CD8-positive, alpha-beta memory T cell (primary cell): Measurements from ENCODE around the gene ZNF823. TPM values are rescaled to one million over a fixed set of nuclear protein-coding genes. Genes with fewer than 3 reads are reported as not detected.
A peak's percentile ranks its signal among the peaks of the same experiment; 100 is the strongest.

Experiments
- CTCF ChIA-PET: fragments of 350-600 bp; sonication (Branson Sonifier 250); formaldehyde crosslinking; loops from one replicate; lab custom pipeline; 2021; ENCODE audit warnings: antibody characterized with exemption; lab: Charles Lee
- POLR2A ChIA-PET: fragments of 350-600 bp; sonication (Branson Sonifier 250); formaldehyde crosslinking; loops from one replicate; lab custom pipeline; 2021; ENCODE audit warnings: antibody characterized with exemption; lab: Charles Lee
- DNase-seq, 5 donors: peaks; one replicate each; pipeline versions ENCODE4 v3.0.0 to v3.0.0-alpha.2; 2020 to 2022; ENCODE audit warnings: mixed read lengths in 1 of 5
- H3K27ac ChIP-seq: one replicate; pipeline ENCODE4 v1.7.0; 2013; ENCODE audit warnings: low read depth, mild to moderate bottlenecking, low read length, moderate library complexity
- H3K27me3 ChIP-seq: 2 replicates; pipeline ENCODE4 v1.7.0; 2013; ENCODE audit warnings: low read length, mild to moderate bottlenecking; ENCODE audit not compliant: insufficient read depth, poor library complexity, severe bottlenecking
- H3K36me3 ChIP-seq: 2 replicates; pipeline ENCODE4 v1.7.0; 2013; ENCODE audit warnings: mild to moderate bottlenecking, low read length, moderate library complexity; ENCODE audit not compliant: insufficient read depth
- H3K4me1 ChIP-seq: 2 replicates; pipeline ENCODE4 v1.7.0; 2013; ENCODE audit warnings: mild to moderate bottlenecking, low read length, moderate library complexity; ENCODE audit not compliant: insufficient read depth
- H3K4me3 ChIP-seq: 2 replicates; pipeline ENCODE4 v1.7.0; 2013; ENCODE audit warnings: mild to moderate bottlenecking, low read length
- H3K9me3 ChIP-seq: 2 replicates; pipeline ENCODE4 v1.7.0; 2013; ENCODE audit warnings: mild to moderate bottlenecking, low read length
- H3K27ac Mint-ChIP-seq, 8 donors: one replicate each; pipeline ENCODE4 v1.8.0; 2020 to 2021; ENCODE audit warnings: mixed read lengths in 8 of 8, mild to moderate bottlenecking in 6 of 8, inconsistent platforms in 3 of 8, moderate library complexity in 3 of 8
- H3K27me3 Mint-ChIP-seq, 2 donors: one replicate each; pipeline ENCODE4 v1.8.0; 2020 to 2021; ENCODE audit warnings: mixed read lengths in 2 of 2, mild to moderate bottlenecking in 1 of 2, moderate library complexity in 1 of 2
- H3K36me3 Mint-ChIP-seq, 3 donors: one replicate each; pipeline ENCODE4 v1.8.0; 2020 to 2021; ENCODE audit warnings: mixed read lengths in 3 of 3, inconsistent platforms in 1 of 3, mild to moderate bottlenecking in 1 of 3
- H3K4me1 Mint-ChIP-seq, 3 donors: one replicate each; pipeline ENCODE4 v1.8.0; 2020 to 2021; ENCODE audit warnings: mixed read lengths in 3 of 3, inconsistent platforms in 1 of 3, mild to moderate bottlenecking in 1 of 3
- H3K4me3 Mint-ChIP-seq, 7 donors: one replicate each; pipeline ENCODE4 v1.8.0; 2020 to 2021; ENCODE audit warnings: mixed read lengths in 7 of 7, mild to moderate bottlenecking in 6 of 7, moderate library complexity in 4 of 7, inconsistent platforms in 2 of 7
- H3K9me3 Mint-ChIP-seq, 5 donors: one replicate each; pipeline ENCODE4 v1.8.0; 2020 to 2022; ENCODE audit warnings: mixed read lengths in 5 of 5, mild to moderate bottlenecking in 3 of 5, moderate library complexity in 2 of 5, inconsistent platforms in 1 of 5
- polyA plus RNA-seq: library from polyadenylated mRNA; unstranded; fragments of 300-500 nt; fragmentation: Illumina TruSeq; gene quantifications from one replicate; pipeline ENCODE4 v1.2.3, GENCODE V29; 2021
- total RNA-seq, 2 experiments: library from RNA; stranded (reverse); gene quantifications; one replicate each; pipeline ENCODE4 v1.2.3, GENCODE V29; 2021

Gene ZNF823
- total and polyA plus RNA-seq, 3 experiments from 2014 or later: 3.6 to 4.6 (median 4.4) TPM

DNA sequence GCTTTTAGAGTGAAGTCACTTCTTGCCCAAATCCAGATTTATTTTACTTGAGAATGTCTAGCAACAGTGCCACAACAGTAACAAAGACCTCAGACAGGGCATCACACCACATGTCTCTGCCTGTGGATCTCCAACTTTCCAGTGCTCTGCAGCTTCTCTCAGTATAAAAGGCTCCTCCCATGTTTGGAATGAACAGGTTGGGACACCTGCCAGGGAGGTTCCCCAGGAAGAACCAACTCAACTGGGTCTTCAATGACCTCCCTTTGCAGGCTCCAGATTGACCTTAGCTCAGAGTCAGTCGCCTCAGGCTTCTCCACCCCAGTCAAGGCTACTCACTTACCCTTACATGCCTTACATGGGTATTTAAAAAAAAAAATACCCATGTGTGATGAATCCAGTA lies 3.4 kb downstream of the ZNF823 start:
- no peak overlapping the region for H3K27ac ChIP-seq
- Mint-ChIP-seq H3K4me3 (peak overlapping the region in 1 of 7 donors; percentile 21), H3K9me3 (peaks cover 0 to 4% (median 2%) of the 10 kb centered on the region in 5 donors), H3K27ac (no peak overlapping the region), H3K36me3 (peaks cover 6 to 23% (median 7%) of the 10 kb centered on the region in 3 donors), H3K27me3 (peaks cover 0 to 2% of the 10 kb centered on the region in 2 donors), H3K4me1 (peaks cover 18 to 28% (median 19%) of the 10 kb centered on the region in 3 donors)
- no peak overlapping the region for H3K4me3 ChIP-seq
- no peaks in the 10 kb centered on the region for H3K36me3 ChIP-seq
- H3K4me1 ChIP-seq: peaks cover 10% of the 10 kb centered on the region
- no peaks in the 10 kb centered on the region for H3K27me3 ChIP-seq
- no peak for DNase-seq
- no peaks in the 10 kb centered on the region for H3K9me3 ChIP-seq
- ChIA-PET POLR2A (no interaction called here), CTCF (interaction anchor here (1.0 kb wide), 1 partner anchor 62 kb away, joined by 3 read pairs; no protein-coding TSS in a partner anchor)

DNA sequence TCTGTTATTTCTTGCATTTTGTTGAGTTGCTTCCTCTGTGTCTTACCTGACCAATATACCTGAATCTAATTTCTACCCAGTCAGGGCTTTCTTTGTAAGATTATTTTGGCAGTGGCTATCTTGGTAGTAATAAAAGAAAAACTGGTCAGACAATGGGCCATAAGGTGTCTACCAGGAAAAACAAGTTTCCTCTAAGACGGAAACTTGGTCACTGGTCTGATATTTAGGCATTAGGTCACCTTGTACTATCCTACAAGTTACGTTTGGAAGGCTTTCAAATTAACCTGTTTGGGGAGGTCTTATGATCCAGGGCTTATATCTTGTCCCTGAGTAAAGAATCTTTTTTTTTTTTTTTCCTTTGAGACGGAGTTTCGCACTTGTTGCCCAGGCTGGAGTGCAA lies 9.2 kb downstream of the ZNF823 start:
- peaks cover 16 to 54% (median 37%) of the 10 kb centered on the region in 3 donors for H3K36me3 Mint-ChIP-seq
- Histone ChIP-seq H3K4me1 (no peaks in the 10 kb centered on the region), H3K9me3 (peaks cover 9% of the 10 kb centered on the region), H3K27me3 (no peaks in the 10 kb centered on the region), H3K36me3 (peaks cover 5% of the 10 kb centered on the region), H3K4me3 (no peak overlapping the region), H3K27ac (no peak overlapping the region)
- POLR2A ChIA-PET: no interaction called here
- CTCF ChIA-PET: no interaction called here
- peaks cover 0 to 38% (median 26%) of the 10 kb centered on the region in 5 donors for H3K9me3 Mint-ChIP-seq
- H3K4me3 Mint-ChIP-seq: no peak overlapping the region
- no peaks in the 10 kb centered on the region for H3K4me1 Mint-ChIP-seq
- H3K27me3 Mint-ChIP-seq: no peaks in the 10 kb centered on the region
- H3K27ac Mint-ChIP-seq: no peak overlapping the region
- no peak for DNase-seq

DNA sequence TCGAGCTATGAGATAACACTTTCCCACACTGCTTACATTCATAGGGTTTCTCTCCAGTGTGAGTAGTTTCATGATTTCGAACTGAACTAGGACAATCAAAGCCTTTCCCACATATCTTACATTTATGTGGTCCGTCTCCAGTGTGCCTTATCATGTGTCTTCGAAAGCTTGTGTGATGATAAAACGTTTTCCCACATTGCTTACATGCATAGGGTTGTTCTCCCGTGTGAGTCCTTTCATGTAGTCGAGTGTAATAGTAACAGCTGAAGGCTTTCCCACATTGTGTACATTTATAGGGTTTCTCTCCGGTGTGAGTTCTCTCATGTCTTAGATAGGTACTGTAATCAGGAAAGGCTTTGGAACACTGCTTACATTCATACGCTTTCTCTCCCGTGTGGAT lies 16.3 kb downstream of the ZNF823 start:
- no peaks in the 10 kb centered on the region for H3K27me3 ChIP-seq
- peaks cover 14 to 81% (median 64%) of the 10 kb centered on the region in 5 donors for H3K9me3 Mint-ChIP-seq
- ChIA-PET CTCF (interaction anchor here (1.0 kb wide), 1 partner anchor 22 kb away, joined by 3 read pairs; no protein-coding TSS in a partner anchor), POLR2A (no interaction called here)
- no peak overlapping the region for H3K27ac ChIP-seq
- no peak overlapping the region for H3K4me3 ChIP-seq
- H3K4me3 Mint-ChIP-seq: no peak overlapping the region
- peaks cover 19% of the 10 kb centered on the region for H3K36me3 ChIP-seq
- H3K27me3 Mint-ChIP-seq: no peaks in the 10 kb centered on the region
- peaks cover 34 to 68% (median 64%) of the 10 kb centered on the region in 3 donors for H3K36me3 Mint-ChIP-seq
- no peaks in the 10 kb centered on the region for H3K4me1 ChIP-seq
- no peak overlapping the region for H3K27ac Mint-ChIP-seq
- H3K4me1 Mint-ChIP-seq: no peaks in the 10 kb centered on the region
- DNase-seq: no peak
- H3K9me3 ChIP-seq: peaks cover 33% of the 10 kb centered on the region

DNA sequence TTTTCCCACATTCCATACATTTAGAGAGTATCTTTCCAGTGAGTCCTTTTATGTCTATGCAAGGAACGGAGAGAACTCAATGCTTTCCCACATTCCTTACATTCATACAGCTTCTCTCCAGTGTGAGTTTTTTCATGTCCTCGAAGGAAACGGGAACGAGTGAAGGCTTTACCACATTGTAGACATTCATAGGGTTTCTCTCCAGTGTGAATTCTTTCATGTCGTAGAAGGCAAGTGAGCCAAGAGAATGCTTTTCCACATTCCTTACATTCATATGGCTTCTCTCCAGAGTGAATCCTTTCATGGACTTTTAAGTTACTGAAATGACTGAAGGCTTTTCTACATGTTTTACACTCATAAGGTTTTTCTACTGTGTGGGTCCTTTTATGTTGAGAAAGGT lies 17.1 kb downstream of the ZNF823 start:
- CTCF ChIA-PET: no interaction called here
- Mint-ChIP-seq H3K27me3 (no peaks in the 10 kb centered on the region), H3K4me3 (no peak overlapping the region), H3K27ac (no peak overlapping the region), H3K36me3 (peaks cover 36 to 65% (median 62%) of the 10 kb centered on the region in 3 donors), H3K4me1 (no peaks in the 10 kb centered on the region), H3K9me3 (peaks cover 14 to 83% (median 66%) of the 10 kb centered on the region in 5 donors)
- Histone ChIP-seq H3K9me3 (peaks cover 33% of the 10 kb centered on the region), H3K36me3 (peaks cover 19% of the 10 kb centered on the region), H3K4me3 (no peak overlapping the region), H3K27me3 (no peaks in the 10 kb centered on the region), H3K4me1 (no peaks in the 10 kb centered on the region), H3K27ac (no peak overlapping the region)
- DNase-seq: no peak
- POLR2A ChIA-PET: no interaction called here

DNA sequence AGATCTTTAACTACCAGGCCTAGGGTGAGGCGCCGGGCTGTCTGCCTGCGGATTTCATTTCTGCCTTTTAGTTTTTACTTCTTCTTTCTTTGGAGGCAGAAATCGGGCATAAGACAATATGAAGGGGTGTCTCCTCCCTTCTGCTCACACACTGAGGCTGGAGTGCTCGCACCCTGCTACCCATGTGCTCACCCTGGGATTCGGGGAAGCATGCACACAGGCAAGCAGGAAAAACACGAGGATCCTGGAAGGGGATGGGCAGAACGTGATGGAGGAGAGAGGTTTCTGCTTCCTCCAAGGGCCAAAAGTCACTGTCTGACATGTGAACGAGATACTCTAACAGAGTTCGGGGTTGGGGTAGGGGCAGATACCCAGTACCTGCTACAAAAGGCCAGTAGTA lies 28.4 kb downstream of the ZNF823 start:
- peaks cover 6 to 35% (median 9%) of the 10 kb centered on the region in 5 donors for H3K9me3 Mint-ChIP-seq
- ChIA-PET CTCF (no interaction called here), POLR2A (no interaction called here)
- H3K27me3 ChIP-seq: no peaks in the 10 kb centered on the region
- no peaks in the 10 kb centered on the region for H3K4me1 Mint-ChIP-seq
- no peaks in the 10 kb centered on the region for H3K36me3 ChIP-seq
- no peaks in the 10 kb centered on the region for H3K9me3 ChIP-seq
- H3K4me3 ChIP-seq: no peak overlapping the region
- no peak overlapping the region for H3K4me3 Mint-ChIP-seq
- no peaks in the 10 kb centered on the region for H3K4me1 ChIP-seq
- no peak overlapping the region for H3K27ac ChIP-seq
- H3K27ac Mint-ChIP-seq: peak overlapping the region in 1 of 8 donors; percentile 39
- no peak for DNase-seq
- H3K27me3 Mint-ChIP-seq: peaks cover 2 to 12% of the 10 kb centered on the region in 2 donors
- H3K36me3 Mint-ChIP-seq: peaks cover 0 to 24% (median 6%) of the 10 kb centered on the region in 3 donors

DNA sequence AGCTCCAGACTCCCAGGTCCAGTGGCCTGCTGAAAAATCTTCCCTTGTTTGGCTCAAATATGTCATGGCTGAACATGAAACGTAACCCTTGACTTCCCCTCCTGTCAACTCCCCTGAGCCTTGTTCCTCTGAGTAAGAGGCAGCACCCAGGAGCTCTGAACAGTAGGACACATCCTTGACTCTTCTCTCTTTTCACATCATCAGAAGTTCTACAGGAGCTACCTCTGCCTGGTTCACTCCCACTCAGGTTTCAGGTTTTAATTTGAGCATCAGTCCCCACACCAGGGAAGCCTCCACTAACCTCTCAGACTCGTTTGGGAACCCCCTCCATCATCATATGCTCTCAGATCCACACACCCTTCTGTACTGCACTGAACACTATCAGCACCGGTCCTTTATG lies 30.3 kb downstream of the ZNF823 start:
- Mint-ChIP-seq H3K36me3 (peaks cover 0 to 15% (median 5%) of the 10 kb centered on the region in 3 donors), H3K4me1 (no peaks in the 10 kb centered on the region), H3K4me3 (no peak overlapping the region), H3K27me3 (peaks cover 2 to 12% of the 10 kb centered on the region in 2 donors), H3K27ac (no peak overlapping the region), H3K9me3 (peaks cover 0 to 24% (median 5%) of the 10 kb centered on the region in 5 donors)
- Histone ChIP-seq H3K4me3 (no peak overlapping the region), H3K9me3 (no peaks in the 10 kb centered on the region), H3K36me3 (no peaks in the 10 kb centered on the region), H3K4me1 (no peaks in the 10 kb centered on the region), H3K27ac (no peak overlapping the region), H3K27me3 (no peaks in the 10 kb centered on the region)
- no peak for DNase-seq
- ChIA-PET POLR2A (no interaction called here), CTCF (no interaction called here)

DNA sequence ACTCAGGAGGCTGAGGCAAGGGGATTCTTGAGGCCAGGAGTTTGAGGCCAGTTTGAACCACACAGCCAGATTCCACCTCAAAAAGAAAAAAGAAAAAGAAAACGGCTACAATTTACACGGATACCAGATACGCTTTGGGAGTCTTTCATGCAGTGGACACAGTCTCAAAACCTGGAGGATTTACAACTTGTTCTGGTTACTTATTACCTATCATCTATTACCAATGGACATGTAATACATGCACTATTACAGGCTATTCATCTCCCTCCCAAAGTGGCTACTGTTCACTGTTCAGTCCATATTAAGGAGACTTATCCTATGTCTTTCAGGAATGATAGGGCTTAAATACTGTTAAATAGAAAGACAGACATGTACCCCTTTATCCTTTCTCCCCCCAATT lies 33.3 kb downstream of the ZNF823 start:
- peaks cover 2 to 12% of the 10 kb centered on the region in 2 donors for H3K27me3 Mint-ChIP-seq
- no peaks in the 10 kb centered on the region for H3K4me1 ChIP-seq
- no peaks in the 10 kb centered on the region for H3K36me3 ChIP-seq
- ChIA-PET CTCF (no interaction called here), POLR2A (no interaction called here)
- no peak overlapping the region for H3K4me3 Mint-ChIP-seq
- H3K36me3 Mint-ChIP-seq: peaks cover 0 to 6% (median 0%) of the 10 kb centered on the region in 3 donors
- peaks cover 0 to 13% (median 2%) of the 10 kb centered on the region in 5 donors for H3K9me3 Mint-ChIP-seq
- no peak overlapping the region for H3K4me3 ChIP-seq
- H3K27ac ChIP-seq: no peak overlapping the region
- no peak for DNase-seq
- H3K4me1 Mint-ChIP-seq: no peaks in the 10 kb centered on the region
- H3K27ac Mint-ChIP-seq: no peak overlapping the region
- H3K9me3 ChIP-seq: no peaks in the 10 kb centered on the region
- no peaks in the 10 kb centered on the region for H3K27me3 ChIP-seq

DNA sequence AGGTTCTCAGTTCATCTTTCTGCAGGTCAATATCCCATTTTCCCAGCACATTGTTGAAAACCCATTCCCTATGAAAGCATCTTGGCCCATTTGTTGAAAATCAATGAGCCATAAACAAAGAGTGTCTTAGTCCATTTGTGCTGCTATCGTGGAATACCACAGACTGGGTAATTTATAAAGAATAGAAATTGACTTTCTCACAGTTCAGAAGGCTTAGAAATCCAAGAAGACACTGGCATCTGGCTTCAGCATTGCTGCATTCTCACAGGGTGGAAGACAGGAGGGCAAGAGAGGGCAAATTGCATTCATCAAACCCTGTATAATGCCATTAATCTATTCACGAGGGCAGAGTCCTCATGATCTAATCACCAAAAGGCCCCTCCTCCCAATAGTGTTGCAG lies 34.1 kb downstream of the ZNF823 start:
- no peaks in the 10 kb centered on the region for H3K4me1 ChIP-seq
- Mint-ChIP-seq H3K27ac (no peak overlapping the region), H3K27me3 (peaks cover 2 to 18% of the 10 kb centered on the region in 2 donors), H3K36me3 (peaks cover 0 to 6% (median 0%) of the 10 kb centered on the region in 3 donors), H3K4me3 (no peak overlapping the region), H3K4me1 (peaks cover 0 to 4% (median 3%) of the 10 kb centered on the region in 3 donors), H3K9me3 (peaks cover 0 to 7% (median 0%) of the 10 kb centered on the region in 5 donors)
- H3K9me3 ChIP-seq: no peaks in the 10 kb centered on the region
- H3K4me3 ChIP-seq: no peak overlapping the region
- H3K27me3 ChIP-seq: no peaks in the 10 kb centered on the region
- H3K27ac ChIP-seq: no peak overlapping the region
- H3K36me3 ChIP-seq: no peaks in the 10 kb centered on the region
- ChIA-PET CTCF (no interaction called here), POLR2A (no interaction called here)
- DNase-seq: no peak
